ENCODE data around the gene CERK.
"Not testable (repeated sequence)": the region's sequence is repeated elsewhere in the genome, so short reads cannot be mapped to it uniquely, and the experiment has no call there.

Gene CERK

DNA sequence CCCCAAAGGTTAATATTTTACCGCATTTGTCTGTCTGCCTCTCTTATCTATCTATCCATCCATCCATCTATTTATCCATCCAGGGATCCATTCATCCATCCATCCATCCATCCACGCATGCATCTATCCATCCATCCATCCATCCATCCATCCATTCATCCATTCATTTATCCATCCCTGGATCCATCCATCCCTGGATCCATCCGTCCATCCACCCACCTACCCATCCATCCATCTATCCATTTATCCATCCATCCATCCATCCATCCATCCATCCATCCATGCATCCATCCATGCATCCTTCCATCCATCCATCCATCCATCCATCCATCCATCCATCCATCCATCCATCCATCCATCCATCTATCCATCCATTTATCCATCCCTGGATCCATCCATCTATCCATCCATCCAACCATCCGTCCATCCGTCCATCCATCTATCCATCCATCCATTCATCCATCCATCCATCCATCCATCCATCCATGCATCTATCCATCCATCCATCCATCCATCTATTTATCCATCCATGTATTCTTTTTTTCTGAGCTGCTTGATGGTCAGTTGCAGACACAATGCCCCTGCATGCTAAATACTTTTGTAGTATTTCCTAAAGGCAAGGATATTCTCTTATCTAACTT is 95.1 kb downstream of the CERK start:
- not testable (repeated sequence) for DNase-seq (ENCODE audit: low spot score)

DNA sequence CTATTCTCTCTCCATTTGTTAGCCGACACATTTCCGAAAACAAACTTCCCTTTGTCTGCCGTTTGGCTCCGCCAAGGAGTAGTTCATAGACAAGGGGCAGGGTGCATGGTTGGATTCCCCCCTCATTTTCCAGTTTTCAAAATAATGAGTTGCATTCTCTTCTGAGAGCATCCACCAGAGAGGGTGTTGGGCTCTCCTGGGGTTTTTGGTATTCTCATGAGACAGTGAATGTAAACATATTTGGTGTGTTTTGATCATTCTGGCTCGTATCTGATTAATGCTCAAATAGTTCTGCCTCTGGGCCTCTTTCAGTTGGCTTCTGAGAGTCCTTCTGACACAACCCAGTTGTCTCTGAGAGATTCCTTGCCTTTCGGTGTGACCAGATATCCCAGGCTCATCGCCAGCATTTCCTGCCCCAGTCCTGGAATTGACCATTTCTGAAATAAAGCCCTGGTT is 96.2 kb downstream of the CERK start:
- no peak for DNase-seq (ENCODE audit: low spot score)

GRCh38 chr22:46640293-46641055 is 97.6 kb downstream of the CERK start:
- no peak for DNase-seq (ENCODE audit: low spot score)

DNA sequence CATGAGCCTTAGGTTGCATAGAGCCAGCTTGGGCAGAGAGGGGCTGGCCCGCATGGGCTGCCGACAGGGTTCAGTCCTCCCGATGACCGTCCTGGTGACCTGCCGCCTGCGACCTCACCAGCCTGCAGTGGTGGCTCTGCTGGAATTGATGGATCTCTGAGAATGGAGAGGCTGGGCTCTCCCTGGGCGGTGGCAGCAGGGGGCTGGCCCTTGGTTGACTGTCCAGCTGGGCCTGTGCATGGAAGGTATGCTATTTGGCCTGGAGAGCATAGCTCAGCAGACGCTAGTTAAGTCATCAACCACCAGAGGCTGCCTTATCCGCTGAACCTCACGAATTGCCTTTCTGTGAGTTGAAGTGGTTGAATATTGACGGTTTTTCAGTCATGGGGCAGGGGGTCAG is 98.2 kb downstream of the CERK start:
- no peak for DNase-seq (ENCODE audit: low spot score)

DNA sequence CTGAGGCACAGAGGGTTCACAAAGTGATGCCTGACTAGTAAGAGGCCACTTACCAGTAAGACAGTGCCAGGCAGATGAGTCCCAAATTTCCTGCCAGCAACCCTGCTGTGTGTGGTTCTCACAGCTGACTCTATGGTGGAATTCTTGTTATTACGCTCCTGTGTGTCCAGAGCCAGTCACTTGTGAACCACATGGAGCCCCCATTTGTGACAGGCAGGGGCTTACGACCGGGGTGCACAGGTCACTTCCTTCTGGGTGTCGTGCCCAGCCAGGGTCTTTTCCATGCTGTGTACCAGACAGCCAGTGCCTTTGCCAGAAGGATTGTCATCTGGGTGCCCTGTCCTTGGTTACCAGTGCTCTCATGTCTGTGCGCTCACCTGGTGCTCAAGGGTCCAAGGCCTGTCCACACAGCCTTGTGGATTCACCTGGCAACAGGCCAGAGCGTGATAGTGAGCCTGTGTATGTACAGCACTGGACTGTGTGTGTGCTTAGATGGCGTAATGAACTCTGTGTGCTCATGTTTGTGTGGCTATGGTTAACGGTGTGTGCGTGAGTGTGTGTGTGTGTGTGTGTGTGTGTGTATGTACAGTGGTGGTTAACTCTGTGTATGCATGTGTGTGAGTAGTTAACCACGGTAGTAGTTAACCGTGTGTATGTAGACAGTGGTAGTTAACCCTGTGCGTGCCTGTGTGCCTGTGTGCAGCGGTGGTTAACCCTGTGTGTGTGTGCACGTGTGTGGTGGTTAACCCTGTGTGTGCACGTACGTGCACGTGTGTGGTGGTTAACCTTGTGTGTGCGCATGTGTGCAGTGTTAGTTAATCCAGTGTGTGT is 99.2 kb downstream of the CERK start:
- DNase-seq (ENCODE audit: low spot score) = no peak

GRCh38 chr22:46637711-46638600 is 100.1 kb downstream of the CERK start:
- DNase-seq (ENCODE audit: low spot score) = no peak

GRCh38 chr22:46636221-46637002 is 101.6 kb downstream of the CERK start:
- DNase-seq (ENCODE audit: low spot score) = no peak

- DNase-seq (ENCODE audit: low spot score) = no peak
These were observed 102.3 kb downstream of the CERK start for GRCh38 chr22:46635756-46636155.

- DNase-seq (ENCODE audit: low spot score) = not testable (repeated sequence)
These were observed 102.9 kb downstream of the CERK start for GRCh38 chr22:46634973-46635685.

All from SW480 (cell line).